K562 (cell line): Measurements from ENCODE around the gene OSM. TPM values are rescaled to one million over a fixed set of nuclear protein-coding genes. Genes with fewer than 3 reads are reported as not detected.

Source experiments
- ATAC-seq: fragments of 200-7000 bp; cut with Tn5 transposase; 3 replicates; pipeline ENCODE4 v1.9.1; 2020; ENCODE audit warnings: moderate library complexity
- BruUV-seq: library from RNA; stranded (reverse); fragments of 400-500 nt; replicated peaks from 2 replicates; lab custom pipeline; 2021; lab: Mats Ljungman, UMichigan
- CTCF ChIA-PET: fragments of 300-600 bp; formaldehyde crosslinking; extraction: SDS; loops from one replicate; lab custom pipeline; 2021; ENCODE audit warnings: low intra/inter-chr PET ratio; lab: Yijun Ruan, JAX
- POLR2A ChIA-PET: fragments of 300-600, 350-650 bp; sonication (Branson Sonifier 250); formaldehyde crosslinking; extraction: SDS; loops from one replicate; lab custom pipeline; 2021; ENCODE audit warnings: antibody characterized with exemption, inconsistent platforms; lab: Yijun Ruan, JAX
- DNase-seq, 4 experiments: peaks; one replicate each; pipeline versions ENCODE4 v3.0.0 to v3.0.0-alpha.2; 2011 to 2018; ENCODE audit warnings: low spot score in 3 of 4, mixed read lengths in 3 of 4; ENCODE audit errors: extremely low read depth in 1 of 4
- FAIRE-seq: peaks from 2 replicates; lab custom pipeline; 2011; peaks lifted over from hg19 to GRCh38; lab: Jason Lieb, UNC
- H2AFZ ChIP-seq: 2 replicates; pipeline ENCODE4 v1.6.0; 2011; ENCODE audit warnings: low read depth, low read length, control low read depth, inconsistent platforms
- H3K27ac ChIP-seq: fragments of 200-600 bp; 3 replicates; pipeline ENCODE4 v1.8.0; 2011; ENCODE audit warnings: low read depth, mild to moderate bottlenecking, control low read depth, inconsistent platforms, low read length, moderate library complexity, mixed read lengths; ENCODE audit errors: extremely low read depth
- H3K27me3 ChIP-seq, 2 experiments: fragments of 300-600 bp in 1 of 2; 2 replicates in 1 of 2; 3 replicates in 1 of 2; pipeline versions ENCODE4 v1.6.0 to v1.8.0; 2011; ENCODE audit warnings: inconsistent platforms in 2 of 2, low read length in 2 of 2, mild to moderate bottlenecking in 1 of 2, mixed read lengths in 1 of 2, moderate library complexity in 1 of 2; ENCODE audit not compliant: control insufficient read depth in 2 of 2, insufficient read depth in 2 of 2
- H3K36me3 ChIP-seq: fragments of 300-600 bp; 3 replicates; pipeline ENCODE4 v1.8.0; 2011; ENCODE audit warnings: mild to moderate bottlenecking, low read length, inconsistent platforms; ENCODE audit not compliant: control insufficient read depth, insufficient read depth
- H3K4me1 ChIP-seq, 2 experiments: fragments of 200-600 bp in 1 of 2; replicated peaks in 1 of 2; 2 replicates in 1 of 2; 3 replicates in 1 of 2; pipeline versions ENCODE4 v1.5.1 to v1.8.0; 2011; ENCODE audit warnings: inconsistent platforms in 2 of 2, low read length in 2 of 2, mild to moderate bottlenecking in 1 of 2, mixed read lengths in 1 of 2, moderate library complexity in 1 of 2; ENCODE audit not compliant: control insufficient read depth in 2 of 2, insufficient read depth in 2 of 2
- H3K4me2 ChIP-seq: 2 replicates; pipeline ENCODE4 v1.6.1; 2011; ENCODE audit warnings: low read length, control low read depth, inconsistent platforms, mixed read lengths; ENCODE audit not compliant: insufficient read depth
- H3K4me3 ChIP-seq: fragments of 200-600 bp; sonication (generic), shearing (Covaris generic); 2 replicates; pipeline ENCODE4 v1.5.1; 2016; ENCODE audit warnings: control low read depth, inconsistent platforms
- H3K79me2 ChIP-seq: fragments of 200-600 bp; 3 replicates; pipeline ENCODE4 v1.8.0; 2011; ENCODE audit warnings: low read length, inconsistent platforms; ENCODE audit not compliant: control insufficient read depth, insufficient read depth
- H3K9ac ChIP-seq, 2 experiments: 2 replicates each; pipeline versions ENCODE4 v1.6.0 to v1.6.1; 2011; ENCODE audit warnings: low read depth in 2 of 2, low read length in 2 of 2, control low read depth in 1 of 2, inconsistent platforms in 1 of 2, mild to moderate bottlenecking in 1 of 2, mixed read lengths in 1 of 2; ENCODE audit not compliant: insufficient read depth in 1 of 2
- H3K9me1 ChIP-seq: one replicate; pipeline ENCODE4 v1.6.0; 2011; ENCODE audit warnings: inconsistent platforms, mild to moderate bottlenecking, low read length, moderate library complexity; ENCODE audit not compliant: control insufficient read depth, insufficient read depth
- H3K9me3 ChIP-seq: replicated peaks from 2 replicates; pipeline ENCODE4 v1.5.1; 2011; ENCODE audit warnings: low read depth, low read length, inconsistent platforms; ENCODE audit not compliant: control insufficient read depth, insufficient read depth
- H4K20me1 ChIP-seq: replicated peaks from 2 replicates; pipeline ENCODE4 v1.6.1; 2011; ENCODE audit warnings: low read length, inconsistent platforms, mixed read lengths; ENCODE audit not compliant: control insufficient read depth, insufficient read depth
- ATF3 ChIP-seq, 2 experiments: fragments of 450-650 bp in 1 of 2; sonication (generic) in 1 of 2; formaldehyde crosslinking in 1 of 2; IDR thresholded peaks in 1 of 2; conservative IDR thresholded peaks in 1 of 2; 2 replicates each; pipeline versions ENCODE4 v1.6.1 to v1.8.1; 2016 to 2023; ENCODE audit warnings: mild to moderate bottlenecking in 2 of 2, moderate library complexity in 2 of 2, inconsistent platforms in 1 of 2, missing genetic modification reagents in 1 of 2
- ATF7 ChIP-seq: fragments of 450-650 bp; IDR thresholded peaks from 2 replicates; pipeline ENCODE4 v1.7.1; 2014; ENCODE audit warnings: mild to moderate bottlenecking, moderate library complexity
- CBFA2T2 ChIP-seq: fragments of 450-650 bp; conservative IDR thresholded peaks from 2 replicates; pipeline ENCODE4 v1.6.1; 2017; ENCODE audit warnings: mild to moderate bottlenecking
- CBFA2T3 ChIP-seq: fragments of 450-650 bp; IDR thresholded peaks from 2 replicates; pipeline ENCODE4 v1.6.1; 2017
- DACH1 ChIP-seq: fragments of 450-650 bp; IDR thresholded peaks from 2 replicates; pipeline ENCODE4 v1.6.1; 2018; ENCODE audit not compliant: partially characterized antibody
- GTF2E2 ChIP-seq: fragments of 200-800 bp; sonication (Bioruptor generic); IDR thresholded peaks from 2 replicates; pipeline ENCODE4 v1.6.1; 2016; ENCODE audit warnings: missing genetic modification characterization, missing compliant biosample characterization
- MBD1 ChIP-seq: fragments of 250-450 bp; sonication (Bioruptor Pico); IDR thresholded peaks from 2 replicates; pipeline ENCODE4 v1.8.0; 2022; ENCODE audit warnings: inconsistent platforms
- TAF9B ChIP-seq: fragments of 450-650 bp; IDR thresholded peaks from 2 replicates; pipeline ENCODE4 v1.6.1; 2018; ENCODE audit warnings: mild to moderate bottlenecking; ENCODE audit not compliant: partially characterized antibody
- THRA ChIP-seq: fragments of 450-650 bp; IDR thresholded peaks from 2 replicates; pipeline ENCODE4 v1.6.1; 2017; ENCODE audit warnings: mild to moderate bottlenecking, moderate library complexity
- ZNF12 ChIP-seq: sonication (generic); formaldehyde crosslinking; IDR thresholded peaks from 2 replicates; pipeline ENCODE4 v1.4.0; 2020; ENCODE audit warnings: mild to moderate bottlenecking, missing genetic modification reagents
- ZNF165 ChIP-seq: fragments of 250-450 bp; sonication (Bioruptor Pico); IDR thresholded peaks from 2 replicates; pipeline ENCODE4 v1.4.0; 2020; ENCODE audit warnings: borderline replicate concordance
- ZNF175 ChIP-seq: fragments of 200-800 bp; sonication (Bioruptor generic); IDR thresholded peaks from 2 replicates; pipeline ENCODE4 v1.6.1; 2016; ENCODE audit warnings: low read depth, mild to moderate bottlenecking, missing genetic modification characterization, missing compliant biosample characterization
- ZNF780A ChIP-seq: fragments of 250-450 bp; sonication (Bioruptor Pico); IDR thresholded peaks from 2 replicates; pipeline ENCODE4 v1.5.0; 2021; ENCODE audit warnings: mild to moderate bottlenecking
- WGBS: fragments of 100-300 bp; shearing (Covaris generic); methylation state at CpG from one replicate; pipeline ENCODE4 v1.1.6; 2016; ENCODE audit warnings: low coverage, mixed read lengths; ENCODE audit not compliant: insufficient coverage; ENCODE audit errors: missing lambda C conversion rate; 5-methylcytosine and 5-hydroxymethylcytosine counted together
- in situ Hi-C: fragments of 300-500 bp; cut with MboI; formaldehyde crosslinking; loops from 4 replicates; pipeline ENCODE4 v1.15.0; 2018; ENCODE audit warnings: inconsistent platforms, mixed read lengths
- intact Hi-C: fragments of 100-400 bp; cut with micrococcal nuclease; formaldehyde crosslinking; loops from 2 replicates; pipeline ENCODE4 v1.14.2; 2022
- polyA plus RNA-seq, 8 experiments: library from polyadenylated mRNA; depleted of rRNA in 4 of 8; stranded (reverse) in 5 of 8; unstranded in 3 of 8; fragments of >200 nt; fragmentation: Nextera tagmentation in 2 of 8; fragmentation: Illumina TruSeq in 1 of 8; extraction: Ambion mirVana in 2 of 8; extraction: Trizol in 1 of 8; gene quantifications; 2 replicates each; pipeline versions ENCODE4 v1.2.1 to v1.2.3, GENCODE V29; 2011 to 2014; ENCODE audit warnings: inconsistent platforms in 1 of 8, missing spikeins in 1 of 8
- total RNA-seq, 7 experiments: library from RNA; depleted of rRNA in 6 of 7; stranded (reverse); fragments of >200 nt in 6 of 7; fragmentation: Illumina TruSeq in 2 of 7; extraction: Trizol in 2 of 7; gene quantifications; 2 replicates each; pipeline versions ENCODE4 v1.2.1 to v1.2.3, GENCODE V29; 2011 to 2021; ENCODE audit warnings: low replicate concordance in 1 of 7

OSM gene
- total and polyA plus RNA-seq, 9 of the 15 experiments (the other 6 are each of a cell fraction or from before 2014, with no cell fraction given): 0.22 TPM; not detected in 8

- no peak overlapping the region for H3K27ac ChIP-seq
- in situ Hi-C loops (no loop called here), intact Hi-C loops (no loop called here)
- no peak overlapping the region for H3K4me2 ChIP-seq
- H4K20me1 ChIP-seq: no peaks in the 10 kb centered on the region; the same call in 1 of the 2 replicates
- H3K9me3 ChIP-seq: no peaks in the 10 kb centered on the region
- H3K9me1 ChIP-seq: no peaks in the 10 kb centered on the region
- BruUV-seq: no TSS peak
- ATAC-seq (no peak), DNase-seq (peak in 1 of 4 experiments; percentile 20), FAIRE-seq (peak; percentile 23)
- H3K27me3 ChIP-seq: no peaks in the 10 kb centered on the region
- POLR2A ChIA-PET: interaction anchor here (0.5 to 0.6 kb wide), 2 partner anchors 19 to 103 kb away, joined by 3 read pairs; no protein-coding TSS in a partner anchor
- WGBS: 58% methylated on average over 5 of the region's 5 CpGs
- peaks cover 5 to 44% of the 10 kb centered on the region in 2 experiments; a peak in 4 of 5 replicates for H3K4me1 ChIP-seq
- peaks cover 5% of the 10 kb centered on the region; the same call in 1 of the 3 replicates for H3K36me3 ChIP-seq
- CTCF ChIA-PET: interaction anchor here (0.6 kb wide), 1 partner anchor 202 kb away, joined by 3 read pairs; no protein-coding TSS in a partner anchor
- peaks cover 10% of the 10 kb centered on the region for H3K79me2 ChIP-seq
- no peak overlapping the region; a peak in 1 of 4 replicates for H3K9ac ChIP-seq
- H2AFZ ChIP-seq: no peak overlapping the region
- H3K4me3 ChIP-seq: no peak overlapping the region
- TF ChIP-seq GTF2E2 (no peak), ZNF165 (no peak), ATF3 (IDR thresholded peaks at IDR 0.05) (peak; percentile 46; the same call in 1 of the 2 replicates), ATF3 (CRISPR knock-in tag; conservative IDR thresholded peaks at IDR 0.05) (no peak), CBFA2T3 (peak; percentile 41), ZNF175 (CRISPR knock-in tag) (no peak), DACH1 (peak; percentile 36), ATF7 (peak; percentile 29; the same call in 1 of the 2 replicates), TAF9B (peak; percentile 66), CBFA2T2 (peak; percentile 59), ZNF12 (CRISPR knock-in tag) (no peak), MBD1 (CRISPR knock-in tag) (no peak), ZNF780A (no peak), THRA (no peak)
Measured at GRCh38 chr22:30308518-30309230, 42.0 kb upstream of the OSM start.
